ENCODE results near the gene PPP2R5C.
A peak's percentile ranks its signal among the peaks of the same experiment; 100 is the strongest.

Gene PPP2R5C

DNA sequence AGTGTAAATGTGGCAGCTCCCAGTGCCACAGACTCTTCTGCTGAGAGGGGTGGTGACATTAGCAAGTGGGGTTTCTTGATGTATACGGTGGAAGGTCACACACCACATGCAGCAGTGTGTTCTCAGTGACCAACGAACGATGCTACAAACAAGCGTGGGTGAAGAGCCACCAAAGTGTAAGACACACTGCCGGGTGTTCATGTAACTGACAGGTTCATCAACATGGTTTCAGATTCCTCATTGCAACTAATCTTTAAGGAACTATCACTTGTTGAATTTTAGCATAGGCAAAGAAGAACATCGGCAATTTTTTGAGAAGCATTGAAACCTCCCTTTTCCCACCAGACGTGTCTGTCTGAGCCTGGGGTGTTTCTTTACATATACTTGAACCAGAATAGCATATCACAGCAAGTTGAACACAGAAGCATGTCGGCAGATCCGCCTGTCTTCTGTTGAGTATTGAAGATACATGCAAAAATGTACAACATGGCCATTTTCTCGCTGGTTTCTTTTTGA lies 58.8 kb downstream of the PPP2R5C start:
- DNase-seq: no peak
- no peaks in the 10 kb centered on the region for H3K9me3 ChIP-seq
- H3K27me3 ChIP-seq: no peaks in the 10 kb centered on the region
- H3K4me1 ChIP-seq: peaks cover 0 to 28% (median 18%) of the 10 kb centered on the region in 4 donors
- no peak overlapping the region for H3K27ac ChIP-seq
- H3K4me3 ChIP-seq: no peak overlapping the region
- TF ChIP-seq, protein P1, sequence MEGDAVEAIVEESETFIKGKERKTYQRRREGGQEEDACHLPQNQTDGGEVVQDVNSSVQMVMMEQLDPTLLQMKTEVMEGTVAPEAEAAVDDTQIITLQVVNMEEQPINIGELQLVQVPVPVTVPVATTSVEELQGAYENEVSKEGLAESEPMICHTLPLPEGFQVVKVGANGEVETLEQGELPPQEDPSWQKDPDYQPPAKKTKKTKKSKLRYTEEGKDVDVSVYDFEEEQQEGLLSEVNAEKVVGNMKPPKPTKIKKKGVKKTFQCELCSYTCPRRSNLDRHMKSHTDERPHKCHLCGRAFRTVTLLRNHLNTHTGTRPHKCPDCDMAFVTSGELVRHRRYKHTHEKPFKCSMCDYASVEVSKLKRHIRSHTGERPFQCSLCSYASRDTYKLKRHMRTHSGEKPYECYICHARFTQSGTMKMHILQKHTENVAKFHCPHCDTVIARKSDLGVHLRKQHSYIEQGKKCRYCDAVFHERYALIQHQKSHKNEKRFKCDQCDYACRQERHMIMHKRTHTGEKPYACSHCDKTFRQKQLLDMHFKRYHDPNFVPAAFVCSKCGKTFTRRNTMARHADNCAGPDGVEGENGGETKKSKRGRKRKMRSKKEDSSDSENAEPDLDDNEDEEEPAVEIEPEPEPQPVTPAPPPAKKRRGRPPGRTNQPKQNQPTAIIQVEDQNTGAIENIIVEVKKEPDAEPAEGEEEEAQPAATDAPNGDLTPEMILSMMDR (IDR thresholded peaks at IDR 0.05): no peak
- peaks cover 0 to 16% (median 12%) of the 10 kb centered on the region in 3 donors for H3K36me3 ChIP-seq
- intact Hi-C loops (cut with DNase I; ENCODE audit: low total_unique reads): no loop called here

DNA sequence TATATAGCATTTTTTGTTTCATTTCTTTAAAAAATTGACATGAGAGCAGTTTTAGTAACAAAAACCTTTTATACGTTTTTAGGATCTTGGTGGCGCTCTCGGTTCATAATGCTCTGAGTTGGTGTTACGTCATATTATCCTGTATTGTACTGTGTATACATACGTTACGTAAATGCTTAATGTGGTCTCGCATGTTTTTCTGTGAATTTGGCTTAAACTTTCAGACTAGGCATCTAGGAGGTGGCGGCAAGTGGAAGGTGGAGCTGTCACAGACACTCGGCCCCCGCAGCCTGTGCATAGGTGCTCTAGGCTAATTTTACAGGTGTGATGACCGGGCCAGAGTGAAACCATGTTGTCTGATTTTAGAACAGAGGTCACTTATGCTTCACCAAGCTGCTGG lies 60.0 kb downstream of the PPP2R5C start:
- H3K9me3 ChIP-seq: no peaks in the 10 kb centered on the region
- H3K4me3 ChIP-seq: no peak overlapping the region
- no peaks in the 10 kb centered on the region for H3K27me3 ChIP-seq
- H3K27ac ChIP-seq: no peak overlapping the region
- DNase-seq: no peak
- H3K36me3 ChIP-seq: peaks cover 0 to 16% (median 12%) of the 10 kb centered on the region in 3 donors
- TF ChIP-seq, protein P1 (IDR thresholded peaks at IDR 0.05): no peak
- H3K4me1 ChIP-seq: peaks cover 0 to 32% (median 18%) of the 10 kb centered on the region in 4 donors
- intact Hi-C loops (cut with DNase I; ENCODE audit: low total_unique reads): no loop called here

GRCh38 chr14:101823066-101823465 lies 61.6 kb downstream of the PPP2R5C start:
- no peak for DNase-seq
- peaks cover 0 to 32% (median 18%) of the 10 kb centered on the region in 4 donors for H3K4me1 ChIP-seq
- H3K36me3 ChIP-seq: peaks cover 0 to 16% (median 12%) of the 10 kb centered on the region in 3 donors
- H3K9me3 ChIP-seq: no peaks in the 10 kb centered on the region
- peak overlapping the region; percentile 15 to 18 for H3K4me3 ChIP-seq
- H3K27ac ChIP-seq: peak overlapping the region; percentile 34 to 50
- TF ChIP-seq, protein P1 (IDR thresholded peaks at IDR 0.05): no peak
- H3K27me3 ChIP-seq: no peaks in the 10 kb centered on the region
- intact Hi-C loops (cut with DNase I; ENCODE audit: low total_unique reads): no loop called here

DNA sequence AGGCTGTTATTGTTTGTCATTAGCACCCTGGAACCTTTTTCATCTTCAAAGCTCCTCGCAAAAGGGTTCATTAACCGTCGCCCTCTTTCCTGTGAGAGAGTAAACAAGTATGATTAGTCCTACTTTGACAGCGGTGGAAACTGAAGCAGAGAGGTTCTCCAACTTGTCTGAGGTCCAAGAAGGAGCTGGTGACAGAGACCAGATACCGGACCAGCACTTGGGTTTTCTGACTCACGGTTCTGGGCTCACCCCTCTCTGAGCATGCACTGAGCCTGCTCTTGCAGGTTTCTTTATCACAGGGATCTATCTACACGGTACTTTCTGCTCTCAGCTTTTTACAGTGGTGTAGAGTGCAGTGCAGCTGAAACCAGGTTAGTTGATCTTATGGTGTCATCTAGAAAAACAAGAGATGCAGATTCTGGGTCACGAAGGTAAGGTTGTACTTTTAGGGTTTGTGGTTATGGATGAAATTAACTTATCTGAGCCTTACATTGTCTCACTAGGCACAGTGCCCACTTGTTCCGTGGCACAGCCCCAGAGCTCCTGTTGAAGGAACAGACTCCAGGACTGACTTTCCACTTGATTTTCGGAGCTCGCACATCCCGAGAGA lies 62.1 kb downstream of the PPP2R5C start:
- peak in 1 of 2 donors; percentile 54 for DNase-seq
- peak overlapping the region; percentile 34 to 50 for H3K27ac ChIP-seq
- H3K4me1 ChIP-seq: peaks cover 0 to 32% (median 18%) of the 10 kb centered on the region in 4 donors
- H3K27me3 ChIP-seq: no peaks in the 10 kb centered on the region
- H3K9me3 ChIP-seq: no peaks in the 10 kb centered on the region
- H3K36me3 ChIP-seq: peaks cover 0 to 16% (median 12%) of the 10 kb centered on the region in 3 donors
- peak overlapping the region; percentile 15 to 18 for H3K4me3 ChIP-seq
- intact Hi-C loops (cut with DNase I; ENCODE audit: low total_unique reads): no loop called here
- TF ChIP-seq, protein P1 (IDR thresholded peaks at IDR 0.05): no peak

- DNase-seq: no peak
- intact Hi-C loops (cut with DNase I; ENCODE audit: low total_unique reads): no loop called here
- TF ChIP-seq, protein P1 (IDR thresholded peaks at IDR 0.05): no peak
- H3K27ac ChIP-seq: peak overlapping the region; percentile 50 to 53
- H3K27me3 ChIP-seq: no peaks in the 10 kb centered on the region
- peak overlapping the region in 1 of 2 donors; percentile 15 for H3K4me3 ChIP-seq
- peaks cover 0 to 12% (median 6%) of the 10 kb centered on the region in 3 donors for H3K36me3 ChIP-seq
- peaks cover 0 to 32% (median 18%) of the 10 kb centered on the region in 4 donors for H3K4me1 ChIP-seq
- no peaks in the 10 kb centered on the region for H3K9me3 ChIP-seq
Measured at GRCh38 chr14:101824339-101824727, 62.8 kb downstream of the PPP2R5C start.
